ENCODE results near the gene NR2C2. TPM values are rescaled to one million over a fixed set of nuclear protein-coding genes. Genes with fewer than 3 reads are reported as not detected.
A peak's percentile ranks its signal among the peaks of the same experiment; 100 is the strongest.

The NR2C2 gene
- total RNA-seq, 2 donors from 2014 or later = 54.4 to 60.8 TPM

- no peak overlapping the region for H3K27ac ChIP-seq (ENCODE audit: low read depth, low read length)
- H3K27me3 ChIP-seq (ENCODE audit: control insufficient read depth, insufficient read depth, low read length, poor library complexity, severe bottlenecking) = no peaks in the 10 kb centered on the region
- Mint-ChIP-seq H3K27me3 (ENCODE audit: insufficient read depth) (no peaks in the 10 kb centered on the region), H3K36me3 (ENCODE audit: low read depth) (peaks cover 7% of the 10 kb centered on the region), H3K27ac (no peak overlapping the region), H3K4me3 (no peak overlapping the region), H3K9me3 (no peaks in the 10 kb centered on the region), H3K4me1 (peaks cover 7% of the 10 kb centered on the region)
- peaks cover 2% of the 10 kb centered on the region for H3K4me1 ChIP-seq (ENCODE audit: control insufficient read depth, insufficient read depth, low read length)
- no peaks in the 10 kb centered on the region for H3K36me3 ChIP-seq (ENCODE audit: control insufficient read depth, insufficient read depth, low read length)
- WGBS, 2 experiments (ENCODE audit: insufficient coverage in 1 of 2, insufficient read length in 1 of 2) = 85 to 89% methylated on average over 10 to 13 of the region's 13 CpGs
- DNase-seq = no peak
- no peaks in the 10 kb centered on the region for H3K9me3 ChIP-seq (ENCODE audit: control insufficient read depth, low read length)
- TF ChIP-seq, protein P1, sequence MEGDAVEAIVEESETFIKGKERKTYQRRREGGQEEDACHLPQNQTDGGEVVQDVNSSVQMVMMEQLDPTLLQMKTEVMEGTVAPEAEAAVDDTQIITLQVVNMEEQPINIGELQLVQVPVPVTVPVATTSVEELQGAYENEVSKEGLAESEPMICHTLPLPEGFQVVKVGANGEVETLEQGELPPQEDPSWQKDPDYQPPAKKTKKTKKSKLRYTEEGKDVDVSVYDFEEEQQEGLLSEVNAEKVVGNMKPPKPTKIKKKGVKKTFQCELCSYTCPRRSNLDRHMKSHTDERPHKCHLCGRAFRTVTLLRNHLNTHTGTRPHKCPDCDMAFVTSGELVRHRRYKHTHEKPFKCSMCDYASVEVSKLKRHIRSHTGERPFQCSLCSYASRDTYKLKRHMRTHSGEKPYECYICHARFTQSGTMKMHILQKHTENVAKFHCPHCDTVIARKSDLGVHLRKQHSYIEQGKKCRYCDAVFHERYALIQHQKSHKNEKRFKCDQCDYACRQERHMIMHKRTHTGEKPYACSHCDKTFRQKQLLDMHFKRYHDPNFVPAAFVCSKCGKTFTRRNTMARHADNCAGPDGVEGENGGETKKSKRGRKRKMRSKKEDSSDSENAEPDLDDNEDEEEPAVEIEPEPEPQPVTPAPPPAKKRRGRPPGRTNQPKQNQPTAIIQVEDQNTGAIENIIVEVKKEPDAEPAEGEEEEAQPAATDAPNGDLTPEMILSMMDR (conservative IDR thresholded peaks at IDR 0.05) = no peak
- H3K4me3 ChIP-seq (ENCODE audit: low read length) = no peak overlapping the region
- H3K9ac ChIP-seq (ENCODE audit: extremely low read depth, low read length, poor library complexity, severe bottlenecking) = no peak overlapping the region
Measured at GRCh38 chr3:14918356-14918860, 29.0 kb upstream of the NR2C2 start.

DNA sequence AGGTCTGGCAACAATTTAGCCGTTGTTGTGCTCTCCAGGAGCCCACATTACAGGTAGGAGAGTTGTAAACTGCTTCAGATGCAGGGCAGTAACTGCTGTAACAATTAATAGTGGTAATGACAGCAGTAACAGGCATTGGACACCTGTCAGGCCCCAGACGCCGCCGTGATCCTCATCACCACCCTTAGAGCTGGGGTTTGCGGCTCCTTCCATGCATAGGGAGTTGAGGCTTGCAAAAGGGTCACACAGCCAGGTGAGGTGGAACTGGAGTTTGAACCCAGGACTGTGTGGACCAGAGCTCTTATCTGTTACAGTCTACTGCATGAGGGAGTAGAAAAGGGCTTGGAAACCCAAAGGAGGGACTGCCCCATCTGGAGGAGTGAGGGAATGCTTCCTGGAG lies 26.8 kb upstream of the NR2C2 start:
- peaks cover 7% of the 10 kb centered on the region for H3K36me3 Mint-ChIP-seq (ENCODE audit: low read depth)
- peaks cover 3% of the 10 kb centered on the region for H3K4me1 Mint-ChIP-seq
- no peak for DNase-seq
- H3K4me3 Mint-ChIP-seq = no peak overlapping the region
- TF ChIP-seq, protein P1 (conservative IDR thresholded peaks at IDR 0.05) = no peak
- Histone ChIP-seq H3K27ac (ENCODE audit: low read depth, low read length) (no peak overlapping the region), H3K36me3 (ENCODE audit: control insufficient read depth, insufficient read depth, low read length) (no peaks in the 10 kb centered on the region), H3K27me3 (ENCODE audit: control insufficient read depth, insufficient read depth, low read length, poor library complexity, severe bottlenecking) (no peaks in the 10 kb centered on the region), H3K4me3 (ENCODE audit: low read length) (no peak overlapping the region), H3K9ac (ENCODE audit: extremely low read depth, low read length, poor library complexity, severe bottlenecking) (no peak overlapping the region), H3K4me1 (ENCODE audit: control insufficient read depth, insufficient read depth, low read length) (no peaks in the 10 kb centered on the region), H3K9me3 (ENCODE audit: control insufficient read depth, low read length) (no peaks in the 10 kb centered on the region)
- H3K9me3 Mint-ChIP-seq = no peaks in the 10 kb centered on the region
- WGBS, 2 experiments (ENCODE audit: insufficient coverage in 1 of 2, insufficient read length in 1 of 2) = 94 to 98% methylated on average over 5 of the region's 5 CpGs
- no peaks in the 10 kb centered on the region for H3K27me3 Mint-ChIP-seq (ENCODE audit: insufficient read depth)
- H3K27ac Mint-ChIP-seq = no peak overlapping the region

GRCh38 chr3:14921034-14921616 lies 26.3 kb upstream of the NR2C2 start:
- TF ChIP-seq, protein P1 (conservative IDR thresholded peaks at IDR 0.05) = peak; percentile 95
- Mint-ChIP-seq H3K27ac (no peak overlapping the region), H3K9me3 (no peaks in the 10 kb centered on the region), H3K36me3 (ENCODE audit: low read depth) (peaks cover 7% of the 10 kb centered on the region), H3K4me1 (peaks cover 7% of the 10 kb centered on the region), H3K4me3 (no peak overlapping the region), H3K27me3 (ENCODE audit: insufficient read depth) (no peaks in the 10 kb centered on the region)
- peak; percentile 96 for DNase-seq
- WGBS, 2 experiments (ENCODE audit: insufficient coverage in 1 of 2, insufficient read length in 1 of 2) = 35 to 77% methylated on average over 2 to 10 of the region's 10 CpGs
- Histone ChIP-seq H3K27ac (ENCODE audit: low read depth, low read length) (no peak overlapping the region), H3K36me3 (ENCODE audit: control insufficient read depth, insufficient read depth, low read length) (no peaks in the 10 kb centered on the region), H3K9me3 (ENCODE audit: control insufficient read depth, low read length) (no peaks in the 10 kb centered on the region), H3K27me3 (ENCODE audit: control insufficient read depth, insufficient read depth, low read length, poor library complexity, severe bottlenecking) (no peaks in the 10 kb centered on the region), H3K4me1 (ENCODE audit: control insufficient read depth, insufficient read depth, low read length) (peaks cover 5% of the 10 kb centered on the region), H3K4me3 (ENCODE audit: low read length) (no peak overlapping the region), H3K9ac (ENCODE audit: extremely low read depth, low read length, poor library complexity, severe bottlenecking) (no peak overlapping the region)

Data from endodermal cell (in vitro differentiated cells).